ENCODE results near the gene CWC27.

DNA sequence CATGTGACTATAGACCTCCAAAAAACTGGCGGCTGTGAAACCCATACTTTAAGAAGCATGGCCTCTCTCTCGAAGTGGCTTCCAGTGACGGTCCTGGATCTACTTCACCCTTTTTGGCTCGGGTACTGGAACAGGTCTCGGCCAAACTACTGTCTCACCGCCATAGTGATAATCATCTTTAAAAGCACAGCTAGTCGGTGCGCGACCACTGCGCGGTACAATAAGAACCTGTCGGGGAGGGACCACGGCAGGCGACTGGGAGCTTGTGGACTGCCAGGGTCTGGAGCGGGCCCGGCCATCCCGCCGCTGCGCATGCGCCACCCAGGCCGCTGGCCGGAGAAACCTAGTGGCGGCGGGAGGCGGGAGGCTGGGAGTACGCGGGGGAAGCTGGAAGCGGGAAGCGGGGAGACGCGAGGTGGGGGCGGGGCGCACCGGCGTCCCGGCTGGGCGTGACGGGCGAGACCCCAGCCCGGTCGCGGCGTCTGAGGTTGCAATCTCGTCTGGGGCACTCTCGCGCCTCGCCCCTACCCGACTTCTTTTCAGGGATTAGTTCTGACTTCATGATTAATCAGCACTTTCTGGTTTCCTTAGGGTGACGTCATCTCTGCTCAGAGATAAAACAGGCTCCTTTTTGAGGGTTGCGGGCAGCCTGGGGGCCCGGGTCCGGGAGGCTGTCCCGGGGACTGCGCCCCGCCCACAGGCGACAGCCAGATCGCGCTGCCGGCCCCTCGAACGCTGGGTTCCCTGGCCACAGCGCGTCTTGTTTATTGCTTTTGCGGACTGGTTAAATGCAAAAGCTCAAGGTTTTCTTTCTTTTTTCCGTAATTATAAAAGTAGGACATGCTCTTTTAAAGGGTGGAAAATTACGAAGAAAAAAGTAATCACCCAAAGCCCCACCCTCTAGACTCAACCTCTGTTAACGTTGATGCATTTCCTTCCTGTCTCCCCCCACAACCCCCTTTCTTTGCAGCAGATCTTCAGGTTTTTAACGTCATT, 266.8 kb downstream of the CWC27 start:
- TF ChIP-seq CTCF (IDR thresholded peaks at IDR 0.05): no peak
- peak; percentile 79 to 82 for TF ChIP-seq POLR2AphosphoS5 (IDR thresholded peaks at IDR 0.05)
- TF ChIP-seq POLR2A (IDR thresholded peaks at IDR 0.05; ENCODE audit: low read depth): peak; percentile 3

Data from esophagus muscularis mucosa (tissue), 3 donors.